ENCODE data around the gene FAU.
"Not testable (repeated sequence)": the region's sequence is repeated elsewhere in the genome, so short reads cannot be mapped to it uniquely, and the experiment has no call there.

FAU gene

GRCh38 chr11:65120831-65121230 is 1.1 kb downstream of the FAU start:
- DNase-seq (ENCODE audit: low spot score): no peak

DNA sequence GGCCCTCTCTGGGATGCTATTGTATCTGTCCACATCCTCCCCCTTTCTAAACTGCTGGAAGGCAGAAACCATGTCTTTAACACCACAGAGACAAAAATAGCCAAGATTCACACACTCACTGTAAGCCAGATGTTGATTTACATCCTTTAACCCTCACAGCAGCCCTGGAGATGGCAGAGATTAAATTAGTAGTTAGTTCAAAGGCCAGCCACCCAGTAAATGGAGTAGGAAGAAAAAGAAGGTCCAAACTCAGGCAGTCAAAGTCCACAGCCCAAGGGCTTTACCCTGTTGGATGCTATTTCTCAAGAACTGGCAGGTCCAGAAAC is 2.3 kb downstream of the FAU start:
- DNase-seq (ENCODE audit: low spot score): peak; percentile 50

DNA sequence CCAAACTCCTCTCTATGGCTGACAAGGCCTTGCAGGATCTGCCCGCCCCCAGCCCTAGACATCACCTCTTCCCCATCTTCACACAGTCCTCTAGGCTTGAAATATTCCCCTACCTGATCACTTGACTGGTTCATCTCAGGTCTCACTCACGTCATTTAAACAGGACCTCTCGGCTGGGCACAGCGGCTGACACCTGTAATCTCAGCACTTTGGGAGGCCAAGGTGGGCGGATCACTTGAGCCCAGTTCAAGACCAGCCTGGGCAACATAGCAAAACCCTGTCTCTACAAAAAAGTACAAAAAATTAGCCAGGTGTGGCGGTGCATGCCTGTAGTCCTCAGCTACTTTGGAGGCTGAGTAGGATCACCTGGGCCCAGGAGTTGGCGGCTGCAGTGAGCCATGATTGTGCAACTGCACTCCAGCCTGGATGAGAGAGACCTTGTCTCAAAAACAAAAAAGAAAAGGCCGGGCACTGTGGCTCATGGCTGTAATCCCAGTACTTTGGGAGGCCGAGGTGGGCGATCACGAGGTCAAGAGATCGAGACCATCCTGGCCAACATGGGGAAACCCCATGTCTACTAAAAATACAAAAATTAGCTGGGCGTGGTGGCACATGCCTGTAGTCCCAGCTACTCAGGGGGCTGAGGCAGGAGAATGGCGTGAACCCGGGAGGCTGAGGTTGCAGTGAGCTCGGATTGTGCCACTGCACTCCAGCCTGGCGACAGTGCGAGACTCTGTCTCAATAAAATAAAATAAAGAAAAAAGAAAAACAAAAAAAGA is 2.9 kb downstream of the FAU start:
- not testable (repeated sequence) for DNase-seq (ENCODE audit: low spot score)

DNA sequence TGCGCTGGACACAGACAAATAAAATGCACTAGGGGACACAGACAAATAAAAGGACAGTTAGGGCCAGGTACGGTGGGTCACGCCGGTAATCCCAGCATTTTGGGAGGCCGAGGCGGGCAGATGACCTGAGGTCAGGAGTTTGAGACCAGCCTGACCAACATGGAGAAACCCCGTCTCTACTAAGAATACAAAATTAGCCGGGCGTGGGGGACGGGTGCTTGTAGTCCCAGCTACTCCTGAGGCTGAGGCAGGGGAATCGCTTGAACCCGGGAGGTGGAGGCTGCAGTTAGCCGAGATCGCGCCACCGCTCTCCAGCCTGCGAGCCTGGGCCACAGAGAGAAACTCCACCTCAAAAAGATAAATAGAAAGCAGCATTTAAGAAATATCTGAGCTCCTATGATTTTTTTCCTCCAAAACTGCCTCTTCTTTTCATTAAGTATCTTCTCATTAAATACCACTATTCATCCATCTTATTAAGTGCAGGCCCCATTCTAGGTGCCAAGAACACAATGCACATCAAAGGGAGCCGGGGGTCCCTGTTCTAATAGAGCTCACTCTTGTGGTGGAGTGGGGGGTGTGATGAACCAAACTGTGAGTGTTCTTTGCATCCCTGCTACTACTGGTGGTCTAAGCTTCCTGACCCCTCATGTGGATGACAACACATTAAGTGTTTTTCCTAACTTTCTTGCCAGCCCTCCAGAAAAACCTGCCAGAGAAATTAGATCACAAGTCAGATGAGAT is 3.7 kb downstream of the FAU start:
- no peak for DNase-seq (ENCODE audit: low spot score)

DNA sequence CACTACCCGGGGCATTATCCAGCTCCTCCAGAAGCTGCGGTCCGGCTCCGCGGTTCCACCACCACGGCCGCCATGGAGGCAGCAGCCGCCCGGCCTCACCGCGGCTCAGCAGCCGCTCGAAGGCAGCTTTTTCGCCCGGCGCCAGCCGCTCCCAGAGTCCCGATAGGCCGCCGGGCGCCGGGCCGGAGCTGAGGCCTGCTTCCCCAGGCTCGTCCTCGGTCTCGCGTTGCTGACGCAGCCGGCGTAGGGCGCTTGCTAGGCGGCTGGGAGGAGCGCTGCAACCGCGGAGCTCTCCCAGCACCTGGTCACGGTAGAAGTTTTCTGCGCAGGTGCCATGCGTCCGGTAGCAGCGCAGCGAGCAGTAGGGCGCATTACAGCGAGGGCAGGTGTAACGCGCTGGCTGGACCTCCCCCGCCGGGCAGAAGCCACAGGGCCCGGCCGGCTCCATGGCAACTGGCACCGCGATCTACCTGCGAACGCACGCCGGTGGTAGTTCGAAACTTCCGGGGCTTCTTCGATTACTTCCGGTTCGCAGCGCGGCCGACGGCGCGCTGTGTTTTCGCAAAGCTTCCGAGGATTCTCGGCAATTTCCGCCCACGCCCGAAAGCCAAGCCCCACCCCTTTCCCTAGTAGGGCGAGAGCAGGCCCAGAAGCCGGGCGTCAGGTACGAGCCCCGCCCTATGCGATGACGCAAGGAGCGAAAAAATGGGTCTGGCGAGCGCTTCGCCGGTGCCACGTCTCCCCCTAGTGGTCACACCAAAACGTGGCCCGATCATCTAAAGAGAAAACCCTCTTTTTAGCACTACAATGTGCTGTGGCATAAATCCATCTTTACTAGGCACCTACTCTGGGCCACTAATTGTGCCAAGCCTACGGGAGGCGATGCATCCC is 4.5 kb downstream of the FAU start, which contains the start of gene ZNHIT2:
Gene ZNHIT2 (minus strand): TSS at position 496 of the 891 bp plus-strand sequence. CDS start 48 bp downstream, at position 448.
- peak; percentile 99 for DNase-seq (ENCODE audit: low spot score)

- no peak for DNase-seq (ENCODE audit: low spot score)
These were observed 5.3 kb downstream of the FAU start for GRCh38 chr11:65116370-65117205.

GRCh38 chr11:65115361-65116082 is 6.4 kb downstream of the FAU start:
- no peak for DNase-seq (ENCODE audit: low spot score)

GRCh38 chr11:65114538-65115171 is 7.3 kb downstream of the FAU start:
- DNase-seq (ENCODE audit: low spot score): no peak

- DNase-seq (ENCODE audit: low spot score): no peak
These were observed 8.1 kb downstream of the FAU start for GRCh38 chr11:65113839-65114238.

- peak; percentile 67 for DNase-seq (ENCODE audit: low spot score)
These were observed 8.6 kb downstream of the FAU start for GRCh38 chr11:65113361-65113756.

- DNase-seq (ENCODE audit: low spot score): peak; percentile 76
These were observed 9.2 kb downstream of the FAU start for GRCh38 chr11:65112546-65113360.

DNA sequence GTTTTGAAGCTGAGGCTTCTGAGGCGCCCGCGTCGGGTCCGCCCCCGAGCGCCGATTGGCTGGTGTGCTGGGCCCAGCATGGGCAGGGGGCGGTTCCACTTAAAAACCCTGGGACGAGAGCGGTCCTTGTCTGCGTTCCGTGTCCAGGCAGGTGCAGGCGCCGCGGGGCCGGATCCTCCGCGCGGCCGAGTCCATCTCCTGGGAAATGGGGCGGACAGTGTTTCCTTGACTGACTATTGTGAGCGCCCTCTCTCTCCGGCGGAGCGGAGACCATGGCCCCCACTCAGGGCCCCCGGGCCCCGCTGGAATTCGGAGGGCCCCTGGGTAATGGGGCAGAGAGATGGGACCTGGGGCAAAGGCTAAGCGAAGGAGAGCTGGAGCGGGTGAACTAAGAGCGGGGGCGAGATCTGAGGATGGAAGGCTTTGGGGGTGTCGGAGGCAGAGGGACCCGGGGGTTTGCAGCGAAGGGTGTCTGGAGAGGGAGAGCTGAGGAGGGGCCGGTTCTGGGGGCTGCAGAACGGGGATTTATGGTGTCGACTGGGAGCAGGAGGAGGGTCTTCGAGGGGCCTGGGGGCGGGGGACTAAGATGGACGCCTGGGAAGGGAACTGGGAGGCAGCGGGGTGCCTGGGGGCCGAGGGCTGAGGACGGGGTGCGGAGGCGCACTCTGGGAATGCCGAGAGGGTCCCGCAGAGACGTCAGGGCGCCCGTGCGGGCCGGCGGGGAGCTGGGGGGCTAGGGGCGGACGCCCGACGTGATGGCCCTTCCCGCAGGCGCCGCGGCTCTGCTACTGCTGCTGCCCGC is 10.0 kb downstream of the FAU start, which contains the start of gene TM7SF2:
Gene TM7SF2 (plus strand): TSS at position 129 of the 802 bp plus-strand sequence. CDS start 144 bp downstream, at position 273.
- peak; percentile 97 for DNase-seq (ENCODE audit: low spot score)

GRCh38 chr11:65111159-65111743 is 10.7 kb downstream of the FAU start:
- DNase-seq (ENCODE audit: low spot score): no peak

DNA sequence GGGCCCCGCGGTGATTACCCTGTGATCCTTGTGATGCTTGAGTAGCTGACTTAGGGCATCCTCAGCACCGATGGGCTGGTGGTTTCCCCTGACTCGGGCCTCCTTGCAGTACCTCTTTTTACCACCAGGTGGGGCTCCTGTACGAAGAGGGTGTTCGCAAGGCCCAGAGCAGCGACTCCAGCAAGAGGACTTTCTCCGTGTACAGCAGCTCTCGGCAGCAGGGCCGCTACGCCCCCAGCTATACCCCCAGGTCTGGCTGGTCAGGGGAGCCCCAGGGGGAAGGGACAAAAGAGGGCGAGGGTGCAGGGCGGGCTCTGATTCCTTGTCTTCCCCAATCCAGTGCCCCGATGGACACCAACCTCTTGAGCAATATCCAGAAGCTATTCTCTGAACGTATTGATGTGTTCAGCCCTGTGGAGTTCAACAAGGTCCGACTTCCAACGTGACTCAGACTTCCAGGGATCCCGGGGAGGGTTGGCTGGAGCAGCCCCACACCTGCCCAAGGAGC is 11.5 kb downstream of the FAU start:
- peak; percentile 95 for DNase-seq (ENCODE audit: low spot score)

DNA sequence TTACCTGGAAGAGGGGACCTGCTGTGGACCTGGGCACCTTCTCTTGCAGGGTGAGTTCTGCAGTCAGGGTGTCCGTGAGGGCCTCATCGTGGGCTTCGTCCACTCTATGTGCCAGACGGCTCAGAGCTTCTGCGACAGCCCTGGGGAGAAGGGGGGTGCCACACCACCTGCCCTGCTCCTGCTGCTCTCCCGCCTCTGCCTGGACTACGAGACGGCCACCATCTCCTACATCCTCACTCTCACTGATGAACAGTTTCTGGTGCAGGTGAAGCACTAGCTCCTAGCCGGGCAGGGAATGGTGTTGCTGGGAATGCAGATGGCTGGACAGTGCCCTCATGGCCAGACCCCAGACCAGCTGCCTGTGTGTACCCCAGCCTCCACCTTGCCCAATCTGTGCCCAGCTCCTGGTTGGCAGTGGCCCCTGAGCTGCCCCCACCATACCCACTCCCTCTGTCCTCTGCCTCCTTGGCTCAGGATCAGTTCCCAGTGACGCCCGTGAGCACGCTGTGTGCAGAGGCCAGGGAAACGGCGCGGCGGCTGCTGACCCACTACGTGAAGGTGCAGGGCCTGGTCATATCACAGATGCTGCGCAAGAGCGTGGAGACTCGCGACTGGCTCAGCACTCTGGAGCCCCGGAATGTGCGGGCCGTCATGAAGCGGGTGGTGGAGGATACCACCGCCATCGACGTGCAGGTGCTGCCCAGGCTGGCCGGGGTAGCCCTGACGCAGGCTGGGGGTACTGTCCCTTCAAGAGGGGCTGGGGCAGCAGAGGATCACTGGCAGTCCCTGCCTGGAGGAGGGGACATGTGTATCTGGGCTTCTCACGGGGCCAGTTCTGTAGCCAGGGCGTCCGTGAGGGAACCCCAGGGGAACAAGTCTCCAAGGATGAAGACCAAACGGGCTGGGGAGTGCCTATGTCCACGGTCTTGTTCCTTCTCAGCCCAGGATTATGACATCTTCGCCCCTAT is 12.4 kb downstream of the FAU start:
- DNase-seq (ENCODE audit: low spot score): no peak

DNA sequence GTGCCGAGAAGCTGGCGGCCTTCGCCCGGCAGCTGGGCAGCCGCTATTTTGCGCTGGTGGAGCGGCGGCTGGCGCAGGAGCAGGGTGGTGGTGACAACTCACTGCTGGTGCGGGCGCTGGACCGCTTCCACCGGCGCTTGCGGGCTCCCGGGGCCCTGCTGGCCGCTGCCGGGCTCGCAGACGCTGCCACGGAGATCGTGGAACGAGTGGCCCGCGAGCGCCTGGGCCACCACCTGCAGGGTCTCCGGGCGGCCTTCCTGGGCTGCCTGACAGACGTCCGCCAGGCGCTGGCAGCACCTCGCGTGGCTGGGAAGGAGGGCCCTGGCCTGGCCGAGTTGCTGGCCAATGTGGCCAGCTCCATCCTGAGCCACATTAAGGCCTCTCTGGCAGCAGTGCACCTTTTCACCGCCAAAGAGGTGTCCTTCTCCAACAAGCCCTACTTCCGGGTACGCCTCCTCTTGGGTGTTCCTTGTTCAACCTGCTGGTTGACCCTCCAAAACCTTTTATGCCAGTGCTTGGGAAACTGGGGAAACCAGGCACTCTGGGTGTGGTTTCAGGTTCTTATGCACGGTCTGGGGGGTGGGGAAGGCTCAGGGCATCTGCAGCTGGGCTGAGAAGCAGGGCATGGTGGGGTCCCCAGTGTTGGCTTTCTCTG is 13.3 kb downstream of the FAU start:
- DNase-seq (ENCODE audit: low spot score): no peak
